Neural cell (in vitro differentiated cells): ENCODE results near the gene MYO18B. TPM values are rescaled to one million over a fixed set of nuclear protein-coding genes. Genes with fewer than 3 reads are reported as not detected.

Source experiments
- H2AFZ ChIP-seq: fragments of 200-600, 300-800 bp; sonication (generic), shearing (Covaris generic); 2 replicates; pipeline ENCODE4 v1.6.0; 2014; ENCODE audit warnings: low read depth, mild to moderate bottlenecking, antibody characterized with exemption, low read length, moderate library complexity
- H3F3A ChIP-seq: fragments of 200-600 bp; shearing (Covaris generic); 2 replicates; pipeline ENCODE4 v1.6.1; 2016; ENCODE audit warnings: mild to moderate bottlenecking, moderate library complexity, mixed read lengths, antibody characterized with exemption, low read length; ENCODE audit not compliant: insufficient read depth, poor library complexity, severe bottlenecking
- H3K27ac ChIP-seq: fragments of 200-600, 300-800 bp; sonication (generic), shearing (Covaris generic); 2 replicates; pipeline ENCODE4 v1.5.1; 2014; ENCODE audit warnings: mild to moderate bottlenecking, low read length, moderate library complexity
- H3K27me3 ChIP-seq: fragments of 300-800, 200-600 bp; sonication (generic), shearing (Covaris generic); 2 replicates; pipeline ENCODE4 v1.6.0; 2014; ENCODE audit warnings: mild to moderate bottlenecking, low read depth, low read length, moderate library complexity; ENCODE audit not compliant: insufficient read depth
- H3K36me3 ChIP-seq: fragments of 300-800, 200-600 bp; sonication (generic), shearing (Covaris generic); 2 replicates; pipeline ENCODE4 v1.5.1; 2014; ENCODE audit warnings: mild to moderate bottlenecking, antibody characterized with exemption, low read length, moderate library complexity; ENCODE audit not compliant: insufficient read depth
- H3K4me2 ChIP-seq: fragments of 300-800, 200-600 bp; sonication (generic), shearing (Covaris generic); 2 replicates; pipeline ENCODE4 v1.6.0; 2014; ENCODE audit warnings: mild to moderate bottlenecking, low read length
- H3K4me3 ChIP-seq: fragments of 300-800, 200-600 bp; sonication (generic), shearing (Covaris generic); 2 replicates; pipeline ENCODE4 v1.5.1; 2014; ENCODE audit warnings: mild to moderate bottlenecking, low read length, moderate library complexity
- H3K79me2 ChIP-seq: fragments of 200-600 bp; shearing (Covaris generic); replicated peaks from 2 replicates; pipeline ENCODE4 v1.6.0; 2014; ENCODE audit warnings: mild to moderate bottlenecking, low read length, moderate library complexity; ENCODE audit not compliant: insufficient read depth
- H3K9ac ChIP-seq: fragments of 300-800, 200-600 bp; sonication (generic), shearing (Covaris generic); 2 replicates; pipeline ENCODE4 v1.6.1; 2016; ENCODE audit warnings: mild to moderate bottlenecking, low read length, mixed read lengths
- H3K9me2 ChIP-seq: fragments of 200-600 bp; shearing (Covaris generic); 2 replicates; pipeline ENCODE4 v1.6.1; 2016; ENCODE audit warnings: mild to moderate bottlenecking, low read length, mixed read lengths; ENCODE audit not compliant: insufficient read depth
- H3K9me3 ChIP-seq: fragments of 200-600, 300-800 bp; sonication (generic), shearing (Covaris generic); 2 replicates; pipeline ENCODE4 v1.6.1; 2016; ENCODE audit warnings: mild to moderate bottlenecking, mixed run types, low read length, moderate library complexity, mixed read lengths
- H4K20me1 ChIP-seq: fragments of 200-600 bp; shearing (Covaris generic); 2 replicates; pipeline ENCODE4 v1.6.1; 2016; ENCODE audit warnings: mild to moderate bottlenecking, mixed run types; ENCODE audit not compliant: insufficient read depth
- CTCF ChIP-seq: fragments of 450-650 bp; IDR thresholded peaks from 2 replicates; pipeline ENCODE4 v1.5.1; 2014; ENCODE audit warnings: antibody characterized with exemption, mild to moderate bottlenecking, moderate library complexity; ENCODE audit not compliant: poor library complexity, severe bottlenecking
- EP300 ChIP-seq: fragments of 450-650 bp; conservative IDR thresholded peaks from 2 replicates; pipeline ENCODE4 v1.6.1; 2014; ENCODE audit warnings: antibody characterized with exemption, mild to moderate bottlenecking, moderate library complexity; ENCODE audit not compliant: poor library complexity, severe bottlenecking
- EZH2 ChIP-seq: fragments of 200-600, 300-800 bp; shearing (Covaris generic), sonication (generic); IDR thresholded peaks from 2 replicates; pipeline ENCODE4 v1.6.1; 2014; ENCODE audit warnings: antibody characterized with exemption, low read length, borderline replicate concordance, mild to moderate bottlenecking; ENCODE audit not compliant: insufficient read depth, poor library complexity, severe bottlenecking
- MXI1 ChIP-seq: fragments of 450-650 bp; conservative IDR thresholded peaks from 2 replicates; pipeline ENCODE4 v1.6.1; 2014; ENCODE audit warnings: antibody characterized with exemption, mild to moderate bottlenecking; ENCODE audit not compliant: poor library complexity, severe bottlenecking
- POLR2AphosphoS5 ChIP-seq: IDR thresholded peaks from 2 replicates; pipeline ENCODE4 v1.6.1; 2012
- RAD21 ChIP-seq: fragments of 450-650 bp; conservative IDR thresholded peaks from 2 replicates; pipeline ENCODE4 v1.6.1; 2014; ENCODE audit warnings: antibody characterized with exemption, mild to moderate bottlenecking, moderate library complexity
- REST ChIP-seq: IDR thresholded peaks from 2 replicates; pipeline ENCODE4 v1.6.1; 2012; ENCODE audit warnings: borderline replicate concordance
- SMC3 ChIP-seq: fragments of 450-650 bp; conservative IDR thresholded peaks from 2 replicates; pipeline ENCODE4 v1.6.1; 2014; ENCODE audit warnings: antibody characterized with exemption, mild to moderate bottlenecking, moderate library complexity; ENCODE audit not compliant: poor library complexity
- TAF1 ChIP-seq: IDR thresholded peaks from 2 replicates; pipeline ENCODE4 v1.6.1; 2012; ENCODE audit warnings: low read depth
- polyA plus RNA-seq: library from polyadenylated mRNA; depleted of rRNA; stranded (reverse); fragments of >200 nt; gene quantifications from 2 replicates; pipeline ENCODE4 v1.2.3, GENCODE V29; 2014

The MYO18B gene
- polyA plus RNA-seq, 1 donor from 2014 or later, result 0.71 TPM

DNA sequence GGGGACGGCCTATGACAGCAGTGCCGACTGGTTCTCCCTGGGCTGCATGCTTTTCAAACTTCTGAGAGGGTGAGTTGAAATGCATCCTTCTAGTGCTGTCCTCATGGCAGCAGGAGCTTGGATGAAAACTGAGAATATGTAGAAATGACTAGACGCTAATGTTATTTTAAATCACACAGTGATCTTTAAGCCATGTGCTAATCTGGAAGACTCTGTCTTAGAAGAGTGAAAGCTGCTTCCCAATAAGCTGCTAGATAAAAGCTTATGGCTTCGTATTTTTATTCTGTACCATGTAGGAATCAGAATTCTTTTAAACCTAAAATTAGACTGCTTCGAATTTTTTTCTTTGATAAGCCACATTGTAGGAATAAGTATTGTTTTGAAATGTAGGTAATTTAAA, 46.8 kb upstream of the MYO18B start:
- no peaks in the 10 kb centered on the region for H3F3A ChIP-seq
- H3K27ac ChIP-seq, result no peak overlapping the region
- no peak overlapping the region for H3K4me2 ChIP-seq
- H3K79me2 ChIP-seq, result no peaks in the 10 kb centered on the region
- H3K27me3 ChIP-seq, result no peaks in the 10 kb centered on the region
- TF ChIP-seq MXI1 (no peak), CTCF (no peak)
- H3K36me3 ChIP-seq, result no peaks in the 10 kb centered on the region
- no peaks in the 10 kb centered on the region for H3K9me2 ChIP-seq
- no peaks in the 10 kb centered on the region for H4K20me1 ChIP-seq
- H3K9me3 ChIP-seq, result no peaks in the 10 kb centered on the region
- H3K4me3 ChIP-seq, result no peak overlapping the region
- no peak overlapping the region for H3K9ac ChIP-seq
- H2AFZ ChIP-seq, result no peak overlapping the region

- Histone ChIP-seq H3K9me2 (no peaks in the 10 kb centered on the region), H3F3A (no peaks in the 10 kb centered on the region), H3K4me3 (no peak overlapping the region), H2AFZ (no peak overlapping the region), H3K79me2 (no peaks in the 10 kb centered on the region), H3K27me3 (no peaks in the 10 kb centered on the region), H3K36me3 (no peaks in the 10 kb centered on the region), H3K4me2 (no peak overlapping the region), H4K20me1 (no peaks in the 10 kb centered on the region), H3K9ac (no peak overlapping the region), H3K9me3 (no peaks in the 10 kb centered on the region), H3K27ac (no peak overlapping the region)
- TF ChIP-seq TAF1 (no peak), CTCF (no peak), POLR2AphosphoS5 (no peak)
Observed at GRCh38 chr22:25696763-25697162, 45.2 kb upstream of the MYO18B start.

DNA sequence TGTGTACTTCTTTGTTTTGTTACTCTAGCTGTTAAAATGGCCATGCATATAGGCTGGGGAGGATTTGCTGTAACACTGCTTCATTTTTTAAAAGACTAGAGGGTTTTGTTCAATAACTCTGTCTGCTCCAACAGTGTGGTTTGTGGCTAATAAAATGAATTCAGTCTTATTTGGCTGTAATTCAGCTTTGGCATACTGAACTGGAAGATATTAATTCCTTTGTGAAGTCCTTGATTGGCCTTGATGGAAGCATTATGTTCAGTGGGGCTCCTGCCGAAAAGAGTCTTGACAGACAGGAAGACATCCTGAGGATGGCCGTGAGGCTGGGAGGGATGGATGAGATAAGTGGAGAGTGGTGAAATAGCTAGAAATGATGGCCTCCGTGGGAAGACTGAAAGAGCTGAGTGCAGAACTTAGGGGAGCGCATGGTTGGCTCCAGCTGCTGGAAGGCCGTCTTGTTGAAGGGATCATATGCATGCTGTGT, 44.8 kb upstream of the MYO18B start:
- Histone ChIP-seq H3K9me2 (no peaks in the 10 kb centered on the region), H3K27me3 (no peaks in the 10 kb centered on the region), H3K9me3 (no peaks in the 10 kb centered on the region), H2AFZ (no peak overlapping the region), H3K4me3 (no peak overlapping the region), H3K4me2 (no peak overlapping the region), H3F3A (no peaks in the 10 kb centered on the region), H4K20me1 (no peaks in the 10 kb centered on the region), H3K36me3 (no peaks in the 10 kb centered on the region), H3K27ac (no peak overlapping the region), H3K79me2 (no peaks in the 10 kb centered on the region), H3K9ac (no peak overlapping the region)
- TF ChIP-seq SMC3 (no peak), MXI1 (no peak), REST (no peak), EZH2 (no peak), RAD21 (no peak), POLR2AphosphoS5 (no peak), TAF1 (no peak), CTCF (no peak), EP300 (no peak)
